Uterus (tissue), 2 donors: ENCODE measurements around the gene HS6ST3.

Experiments
- CTCF ChIP-seq, 4 experiments: fragments of 200-600 bp in 2 of 4; fragments of 450-650 bp in 2 of 4; sonication (generic) in 2 of 4; IDR thresholded peaks; one replicate each; pipeline ENCODE4 v1.5.1; 2016 to 2019; ENCODE audit warnings: antibody characterized with exemption in 4 of 4, mild to moderate bottlenecking in 2 of 4, moderate library complexity in 1 of 4
- POLR2A ChIP-seq, 2 donors: fragments of 450-650 bp; IDR thresholded peaks; one replicate each; pipeline ENCODE4 v1.6.1; 2016; ENCODE audit warnings: antibody characterized with exemption in 2 of 2, mild to moderate bottlenecking in 1 of 2, moderate library complexity in 1 of 2

- TF ChIP-seq CTCF (IDR thresholded peaks at IDR 0.05) (no peak), POLR2A (IDR thresholded peaks at IDR 0.05) (no peak)
These were observed 103.9 kb downstream of the HS6ST3 start for GRCh38 chr13:96193728-96194310.
